ENCODE measurements around the gene MYMX. TPM values are rescaled to one million over a fixed set of nuclear protein-coding genes. Genes with fewer than 3 reads are reported as not detected.

MYMX gene
- total RNA-seq, 3 donors from 2014 or later = 0.39 TPM; not detected in 2

- H3K9me3 ChIP-seq = no peaks in the 10 kb centered on the region
- H3K36me3 ChIP-seq (ENCODE audit: low read depth) = no peaks in the 10 kb centered on the region
- H3K4me1 ChIP-seq (ENCODE audit: low read depth) = peaks cover 38% of the 10 kb centered on the region
- no peak for DNase-seq
- H3K4me3 ChIP-seq = no peak overlapping the region
- no peak for TF ChIP-seq CTCF (IDR thresholded peaks at IDR 0.05)
- intact Hi-C loops (cut with DNase I, micrococcal nuclease) = no loop called here
- no peak for ATAC-seq
These were observed 5.2 kb downstream of the MYMX start for GRCh38 chr6:44221961-44222335.

- Histone ChIP-seq H3K36me3 (ENCODE audit: low read depth) (no peaks in the 10 kb centered on the region), H3K4me3 (no peak overlapping the region), H3K9me3 (no peaks in the 10 kb centered on the region), H3K4me1 (ENCODE audit: low read depth) (peaks cover 38% of the 10 kb centered on the region)
- intact Hi-C loops (cut with DNase I, micrococcal nuclease) = no loop called here
- no peak for ATAC-seq
- DNase-seq = no peak
- no peak for TF ChIP-seq CTCF (IDR thresholded peaks at IDR 0.05)
These were observed 6.0 kb downstream of the MYMX start for GRCh38 chr6:44222486-44223318.

- intact Hi-C loops (cut with DNase I, micrococcal nuclease) = no loop called here
- Histone ChIP-seq H3K4me3 (no peak within 1 kb of the TSS), H3K4me1 (ENCODE audit: low read depth) (peaks cover 37% of the 10 kb centered on the region), H3K36me3 (ENCODE audit: low read depth) (no peaks in the 10 kb centered on the region), H3K9me3 (no peaks in the 10 kb centered on the region)
- no peak for TF ChIP-seq CTCF (IDR thresholded peaks at IDR 0.05)
- ATAC-seq (peak; percentile 58), DNase-seq (peak; percentile 76 to 87 (median 87))
These were observed 6.7 kb downstream of the MYMX start, which contains the start of gene SLC29A1 for GRCh38 chr6:44223319-44224028. SLC29A1 (plus strand) TSS chr6:44223595; CDS start chr6:44227314, 3,719 bp downstream.

GRCh38 chr6:44224029-44224964 lies 7.6 kb downstream of the MYMX start:
- DNase-seq (no peak), ATAC-seq (peak; percentile 0)
- no peak for TF ChIP-seq CTCF (IDR thresholded peaks at IDR 0.05)
- intact Hi-C loops (cut with DNase I, micrococcal nuclease) = no loop called here
- H3K4me3 ChIP-seq = no peak overlapping the region
- peaks cover 29% of the 10 kb centered on the region for H3K4me1 ChIP-seq (ENCODE audit: low read depth)
- H3K9me3 ChIP-seq = no peaks in the 10 kb centered on the region
- no peaks in the 10 kb centered on the region for H3K36me3 ChIP-seq (ENCODE audit: low read depth)

- intact Hi-C loops (cut with DNase I, micrococcal nuclease) = no loop called here
- TF ChIP-seq CTCF (IDR thresholded peaks at IDR 0.05) = no peak
- ATAC-seq (no peak), DNase-seq (no peak)
- peaks cover 24% of the 10 kb centered on the region for H3K4me1 ChIP-seq (ENCODE audit: low read depth)
- no peaks in the 10 kb centered on the region for H3K9me3 ChIP-seq
- no peak overlapping the region for H3K4me3 ChIP-seq
- no peaks in the 10 kb centered on the region for H3K36me3 ChIP-seq (ENCODE audit: low read depth)
These were observed 8.2 kb downstream of the MYMX start for GRCh38 chr6:44224965-44225305.

All from mucosa of descending colon (tissue), 3 donors.